HepG2 (cell line): ENCODE measurements around the gene GON4L. TPM values are rescaled to one million over a fixed set of nuclear protein-coding genes. Genes with fewer than 3 reads are reported as not detected.

Source experiments
- ATAC-seq: fragments of 200-7000 bp; cut with Tn5 transposase; 3 replicates; pipeline ENCODE4 v1.9.1; 2020; ENCODE audit warnings: mild to moderate bottlenecking, moderate library complexity
- BruUV-seq: library from RNA; stranded (reverse); fragments of 400-500 nt; replicated peaks from 2 replicates; lab custom pipeline; 2021; lab: Mats Ljungman, UMichigan
- CTCF ChIA-PET: fragments of 300-600 bp; formaldehyde crosslinking; extraction: SDS; loops from one replicate; lab custom pipeline; 2021; ENCODE audit warnings: low total read pairs, inconsistent platforms, low intra/inter-chr PET ratio; lab: Yijun Ruan, JAX
- POLR2A ChIA-PET: fragments of 350-600 bp; sonication (Branson Sonifier 250); formaldehyde crosslinking; loops from one replicate; lab custom pipeline; 2020; ENCODE audit warnings: antibody characterized with exemption, inconsistent platforms; lab: Yijun Ruan, JAX
- DNase-seq: peaks from one replicate; pipeline ENCODE4 v3.0.0-alpha.2; 2015; ENCODE audit warnings: low spot score
- FAIRE-seq: peaks from 3 replicates; lab custom pipeline; 2011; peaks lifted over from hg19 to GRCh38; lab: Jason Lieb, UNC
- H2AFZ ChIP-seq: one replicate; pipeline ENCODE4 v1.6.1; 2011; ENCODE audit warnings: low read length, inconsistent platforms
- H3K27ac ChIP-seq: fragments of 300-600 bp; 3 replicates; pipeline ENCODE4 v1.8.0; 2011; ENCODE audit warnings: mixed run types, mild to moderate bottlenecking, mixed read lengths, low read length, inconsistent platforms; ENCODE audit not compliant: insufficient read depth; ENCODE audit errors: extremely low read length
- H3K27me3 ChIP-seq, 2 experiments: fragments of 200-600 bp in 1 of 2; 2 replicates in 1 of 2; 3 replicates in 1 of 2; pipeline versions ENCODE4 v1.6.0 to v1.8.0; 2011; ENCODE audit warnings: low read length in 2 of 2, mild to moderate bottlenecking in 2 of 2, moderate library complexity in 2 of 2, inconsistent platforms in 1 of 2; ENCODE audit not compliant: insufficient read depth in 2 of 2, control insufficient read depth in 1 of 2
- H3K36me3 ChIP-seq, 2 experiments: fragments of 200-600 bp in 1 of 2; replicated peaks in 1 of 2; 2 replicates in 1 of 2; 3 replicates in 1 of 2; pipeline versions ENCODE4 v1.5.1 to v1.8.0; 2011; ENCODE audit warnings: low read length in 2 of 2, inconsistent platforms in 1 of 2; ENCODE audit not compliant: insufficient read depth in 2 of 2, control insufficient read depth in 1 of 2
- H3K4me1 ChIP-seq: 2 replicates; pipeline ENCODE4 v1.5.1; 2012; ENCODE audit warnings: low read length, inconsistent platforms; ENCODE audit not compliant: insufficient read depth
- H3K4me2 ChIP-seq: 2 replicates; pipeline ENCODE4 v1.6.0; 2011; ENCODE audit warnings: low read depth, low read length, inconsistent platforms
- H3K4me3 ChIP-seq, 3 experiments: fragments of 200-600 bp in 1 of 3; sonication (generic), shearing (Covaris generic) in 1 of 3; replicated peaks in 1 of 3; 2 replicates each; pipeline ENCODE4 v1.5.1; 2011 to 2016; ENCODE audit warnings: low read length in 3 of 3, inconsistent platforms in 2 of 3, low read depth in 2 of 3, mild to moderate bottlenecking in 2 of 3, control low read depth in 1 of 3, mixed read lengths in 1 of 3; ENCODE audit not compliant: insufficient read depth in 1 of 3
- H3K79me2 ChIP-seq: one replicate; pipeline ENCODE4 v1.6.1; 2011; ENCODE audit warnings: low read length, inconsistent platforms; ENCODE audit not compliant: insufficient read depth
- H3K9ac ChIP-seq: 2 replicates; pipeline ENCODE4 v1.6.0; 2011; ENCODE audit warnings: mild to moderate bottlenecking, low read depth, low read length, inconsistent platforms; ENCODE audit not compliant: insufficient read depth
- H3K9me3 ChIP-seq: 2 replicates; pipeline ENCODE4 v1.5.1; 2012; ENCODE audit warnings: mild to moderate bottlenecking, low read length
- H4K20me1 ChIP-seq: 2 replicates; pipeline ENCODE4 v1.6.0; 2011; ENCODE audit warnings: inconsistent platforms, mild to moderate bottlenecking, low read length, moderate library complexity; ENCODE audit not compliant: insufficient read depth
- ADNP ChIP-seq: sonication (generic); formaldehyde crosslinking; IDR thresholded peaks from 2 replicates; pipeline ENCODE4 v1.4.0; 2020; ENCODE audit warnings: missing genetic modification reagents
- GMEB1 ChIP-seq: sonication (generic); formaldehyde crosslinking; IDR thresholded peaks from 2 replicates; pipeline ENCODE4 v1.5.1; 2020; ENCODE audit warnings: missing genetic modification reagents, mild to moderate bottlenecking, borderline replicate concordance
- KLF11 ChIP-seq: IDR thresholded peaks from 2 replicates; pipeline ENCODE4 v1.6.1; 2016; ENCODE audit warnings: missing compliant biosample characterization
- KMT2B ChIP-seq: IDR thresholded peaks from 2 replicates; pipeline ENCODE4 v1.6.1; 2016; ENCODE audit warnings: missing genetic modification reagents, missing compliant biosample characterization
- MAFG ChIP-seq: sonication (generic); formaldehyde crosslinking; IDR thresholded peaks from 2 replicates; pipeline ENCODE4 v1.5.1; 2020; ENCODE audit warnings: mild to moderate bottlenecking, missing genetic modification reagents
- NFE2L1 ChIP-seq: sonication (generic); formaldehyde crosslinking; IDR thresholded peaks from 2 replicates; pipeline ENCODE4 v1.4.0; 2020; ENCODE audit warnings: missing genetic modification reagents, mild to moderate bottlenecking, borderline replicate concordance
- PATZ1 ChIP-seq: sonication (generic); formaldehyde crosslinking; IDR thresholded peaks from 2 replicates; pipeline ENCODE4 v1.4.0; 2020; ENCODE audit warnings: missing genetic modification reagents
- POLR2AphosphoS2 ChIP-seq: IDR thresholded peaks from 2 replicates; pipeline ENCODE4 v1.6.1; 2011; ENCODE audit warnings: low read depth, low read length, improper control_type of control experiment
- SMARCC2 ChIP-seq: fragments of 450-650 bp; IDR thresholded peaks from 2 replicates; pipeline ENCODE4 v1.6.1; 2017; ENCODE audit warnings: antibody characterized with exemption, mild to moderate bottlenecking
- SMC3 ChIP-seq: IDR thresholded peaks from 2 replicates; pipeline ENCODE4 v1.6.1; 2011; ENCODE audit warnings: low read length, improper control_type of control experiment
- TAF1 ChIP-seq: sonication (generic); formaldehyde crosslinking; IDR thresholded peaks from 2 replicates; pipeline ENCODE4 v1.4.0; 2020; ENCODE audit warnings: missing genetic modification reagents
- TEAD2 ChIP-seq: sonication (generic); formaldehyde crosslinking; IDR thresholded peaks from 2 replicates; pipeline ENCODE4 v1.9.0; 2021; ENCODE audit warnings: missing genetic modification reagents
- TEAD3 ChIP-seq: optimal IDR thresholded peaks from 2 replicates; pipeline ENCODE3; 2016; ENCODE audit warnings: borderline replicate concordance
- ZBTB21 ChIP-seq: sonication (generic); formaldehyde crosslinking; IDR thresholded peaks from 2 replicates; pipeline ENCODE4 v1.4.0; 2020; ENCODE audit warnings: missing genetic modification reagents
- ZFP36L1 ChIP-seq: sonication (generic); formaldehyde crosslinking; IDR thresholded peaks from 2 replicates; pipeline ENCODE4 v1.8.0; 2022; ENCODE audit warnings: mild to moderate bottlenecking, missing genetic modification reagents, moderate library complexity
- ZNF225 ChIP-seq: sonication (generic); formaldehyde crosslinking; IDR thresholded peaks from 2 replicates; pipeline ENCODE4 v1.4.0; 2020; ENCODE audit warnings: mild to moderate bottlenecking, missing genetic modification reagents
- ZNF264 ChIP-seq: sonication (generic); formaldehyde crosslinking; IDR thresholded peaks from 2 replicates; pipeline ENCODE4 v1.4.0; 2020; ENCODE audit warnings: missing genetic modification reagents
- ZNF30 ChIP-seq: sonication (generic); formaldehyde crosslinking; IDR thresholded peaks from 2 replicates; pipeline ENCODE4 v1.5.0; 2020; ENCODE audit warnings: mild to moderate bottlenecking, missing genetic modification reagents
- ZNF780A ChIP-seq: sonication (generic); formaldehyde crosslinking; IDR thresholded peaks from 2 replicates; pipeline ENCODE4 v1.8.0; 2022; ENCODE audit warnings: mild to moderate bottlenecking, missing genetic modification reagents, moderate library complexity
- WGBS: methylation state at CpG from one replicate; pipeline ENCODE4 v1.1.6; 2017; ENCODE audit warnings: low lambda C conversion rate; 5-methylcytosine and 5-hydroxymethylcytosine counted together
- in situ Hi-C: cut with HindIII; loops from 2 replicates; pipeline ENCODE4 v1.10.0; 2017; ENCODE audit warnings: low pct_unique_long_range_greater_than_20kb; ENCODE audit not compliant: extremely low pct_ligation_motif_present
- intact Hi-C: fragments of 100-400 bp; cut with micrococcal nuclease; formaldehyde crosslinking; loops from one replicate; pipeline ENCODE4 v1.10.0; 2022; ENCODE audit not compliant: unreplicated experiment
- polyA plus RNA-seq, 8 experiments: library from polyadenylated mRNA; depleted of rRNA in 3 of 8; stranded (reverse) in 7 of 8; unstranded in 1 of 8; fragments of >200 nt; fragmentation: Illumina TruSeq in 4 of 8; extraction: Trizol in 4 of 8; gene quantifications; 2 replicates each; pipeline versions ENCODE4 v1.2.1 to v1.2.3, GENCODE V29; 2011 to 2016; ENCODE audit warnings: low read depth in 4 of 8, missing spikeins in 1 of 8, mixed read lengths in 1 of 8; ENCODE audit not compliant: insufficient read depth in 1 of 8
- total RNA-seq, 5 experiments: library from RNA; depleted of rRNA; stranded (reverse); fragments of >200 nt; fragmentation: Illumina TruSeq; extraction: Trizol; gene quantifications; 2 replicates each; pipeline ENCODE4 v1.2.3, GENCODE V29; 2016; ENCODE audit warnings: low read depth in 1 of 5

GON4L gene
- total and polyA plus RNA-seq, 2 of the 13 experiments (the other 11 are each of a cell fraction or from before 2014, with no cell fraction given) = 14.6 to 19.6 TPM

- CTCF ChIA-PET = no interaction called here
- Histone ChIP-seq H3K79me2 (no peaks in the 10 kb centered on the region), H3K27ac (no peak overlapping the region), H2AFZ (no peak overlapping the region), H3K9ac (no peak overlapping the region), H3K4me1 (peaks cover 10% of the 10 kb centered on the region)
- WGBS = 46% methylated on average over 5 of the region's 5 CpGs
- no peak for DNase-seq
- intact Hi-C loops = no loop called here
- in situ Hi-C loops = no loop called here
- TF ChIP-seq TEAD2 = no peak
- TF ChIP-seq SMARCC2 = no peak
- TF ChIP-seq ZNF264 = no peak
- TF ChIP-seq KLF11 (CRISPR knock-in tag) = no peak
- TF ChIP-seq TAF1 (CRISPR knock-in tag) = no peak
- TF ChIP-seq ZNF225 (CRISPR knock-in tag) = no peak
- no peak for TF ChIP-seq ZNF780A (CRISPR knock-in tag)
- TF ChIP-seq ZNF30 (CRISPR knock-in tag) = no peak
- TF ChIP-seq ZBTB21 (CRISPR knock-in tag) = no peak
- TF ChIP-seq SMC3 = no peak
- no peak for TF ChIP-seq MAFG (CRISPR knock-in tag)
- no peak for TF ChIP-seq PATZ1 (CRISPR knock-in tag)
- no peak for TF ChIP-seq ZFP36L1 (CRISPR knock-in tag)
- TF ChIP-seq GMEB1 (CRISPR knock-in tag) = no peak
- TF ChIP-seq ADNP (CRISPR knock-in tag) = no peak
- TF ChIP-seq TEAD3 (CRISPR knock-in tag) = no peak
- TF ChIP-seq NFE2L1 (CRISPR knock-in tag) = no peak
- TF ChIP-seq POLR2AphosphoS2 = no peak
- no peak for TF ChIP-seq KMT2B (CRISPR knock-in tag)
- TF ChIP-seq, all 625 proteins: peak for 0
- Histone ChIP-seq H3K36me3 (no peaks in the 10 kb centered on the region), H3K27me3 (peaks cover 5 to 39% of the 10 kb centered on the region in 2 experiments; a peak in 4 of 5 replicates), H4K20me1 (no peaks in the 10 kb centered on the region), H3K4me3 (no peak overlapping the region), H3K4me2 (no peak overlapping the region), H3K9me3 (no peaks in the 10 kb centered on the region)
- POLR2A ChIA-PET = no interaction called here
- BruUV-seq = no TSS peak
- FAIRE-seq (no peak), ATAC-seq (no peak)
Measured at GRCh38 chr1:155872527-155872926, 15.5 kb upstream of the GON4L start.
